Heart left ventricle (tissue), 16 donors: ENCODE measurements around the gene PLCG2. TPM values are rescaled to one million over a fixed set of nuclear protein-coding genes. Genes with fewer than 3 reads are reported as not detected.

Experiments
- ATAC-seq, 4 donors: fragments of 200-7000 bp; cut with Tn5 transposase; one replicate each; pipeline ENCODE4 v1.9.1; 2020 to 2022; ENCODE audit warnings: moderate library complexity in 4 of 4, mild to moderate bottlenecking in 3 of 4, moderate number of reproducible peaks in 1 of 4
- DNase-seq, 5 donors: peaks; one replicate each; pipeline ENCODE4 v3.0.0-alpha.2; 2020
- H3K27ac ChIP-seq, 12 donors: fragments of 200-600 bp; sonication (generic) in 4 of 12; one replicate each; pipeline versions ENCODE4 v1.5.0 to v1.8.0; 2016 to 2022; ENCODE audit warnings: mild to moderate bottlenecking in 2 of 12
- H3K27me3 ChIP-seq, 9 donors: fragments of 200-600 bp; sonication (generic) in 2 of 9; one replicate each; pipeline versions ENCODE4 v1.5.1 to v1.8.0; 2016 to 2022; ENCODE audit warnings: mild to moderate bottlenecking in 3 of 9
- H3K36me3 ChIP-seq, 9 donors: fragments of 200-600 bp; sonication (generic) in 2 of 9; one replicate each; pipeline versions ENCODE4 v1.5.0 to v1.8.0; 2018 to 2022; ENCODE audit warnings: mild to moderate bottlenecking in 2 of 9
- H3K4me1 ChIP-seq, 12 donors: fragments of 200-600 bp; sonication (generic) in 4 of 12; one replicate each; pipeline versions ENCODE4 v1.5.0 to v1.8.0; 2016 to 2022; ENCODE audit warnings: mild to moderate bottlenecking in 3 of 12
- H3K4me3 ChIP-seq, 12 donors: fragments of 200-600 bp; sonication (generic) in 4 of 12; one replicate each; pipeline versions ENCODE4 v1.5.0 to v1.8.0; 2017 to 2022; ENCODE audit warnings: mild to moderate bottlenecking in 9 of 12, moderate library complexity in 4 of 12
- H3K9me3 ChIP-seq, 12 donors: fragments of 200-600 bp; sonication (generic) in 4 of 12; one replicate each; pipeline versions ENCODE4 v1.5.0 to v1.8.0; 2016 to 2022; ENCODE audit warnings: mild to moderate bottlenecking in 1 of 12
- CTCF ChIP-seq, 12 donors: fragments of 200-600 bp; sonication (generic) in 4 of 12; IDR thresholded peaks; one replicate each; pipeline versions ENCODE4 v1.5.0 to v1.8.0; 2018 to 2022; ENCODE audit warnings: antibody characterized with exemption in 12 of 12, mild to moderate bottlenecking in 5 of 12
- POLR2A ChIP-seq, 2 donors: fragments of 450-650 bp; IDR thresholded peaks; one replicate each; pipeline ENCODE4 v1.6.1; 2017; ENCODE audit warnings: antibody characterized with exemption in 2 of 2, mild to moderate bottlenecking in 2 of 2, moderate library complexity in 2 of 2
- WGBS, 4 donors: extraction: QIAGEN DNeasy Blood & Tissue Kit in 2 of 4; methylation state at CpG; one replicate each; pipeline versions ENCODE4 v1.1.5 to v1.1.7; 2013 to 2018; 5-methylcytosine and 5-hydroxymethylcytosine counted together
- intact Hi-C, 10 donors: fragments of 100-400 bp; cut with DNase I; formaldehyde crosslinking; loops; one replicate each; pipeline versions ENCODE4 v1.11.1 to v1.14.2; 2022
- polyA plus RNA-seq, 2 donors: library from polyadenylated mRNA; stranded (reverse); fragments of 200-250 nt; gene quantifications; one replicate each; pipeline ENCODE4 v1.2.3, GENCODE V29; 2013
- total RNA-seq, 9 donors: library from RNA; depleted of rRNA in 2 of 9; stranded (reverse); fragments of >200 nt in 2 of 9; fragmentation: NEBNext Ultra II Directional in 3 of 9; extraction: Animal tissue kit (Norgen Biotek cat#: 25700) in 3 of 9; gene quantifications; one replicate each; pipeline versions ENCODE4 v1.1.0 to v1.2.4, GENCODE V29; 2016 to 2023
- donor health status: ischemic (EF 13 %, LVEDD 7.1; RV severe dilation, severe dysfunction).
- donor health status: healthy with polysubstance abuse.
- donor health status: DM: no; HTN: yes; CAD: no.
- donor health status: DM: no; HTN: no; CAD: no.
- donor health status: ischemic (EF 25% LVEDD 6.9; RV normal size, moderate dysfunction).
- donor health status: ischemic (EF 25% LVEDD 5.7; RV mildly dilated, moderate dysfunction).
- donor health status: healthy.
- donor health status: DM: yes; HTN: yes; CAD: no.
- donor health status: ischemic (EF 35%, LVEDD 5.7; RV mildly dilated, moderate dysfunction).
- donor health status: nonischemic (EF 11% LVEDD 7.7; RV severe dilation, severe dysfunction).
- donor health status: DM: yes; HTN: yes; CAD: no.
- donor health status: PGD.
- donor health status: ischemic (EF 29% LVEDD 5.4; RV normal size, mild dysfunction).
- donor health status: nonischemic (EF 23%, LVEDD 6.1; RV moderate dilation, normal function).

The PLCG2 gene
- total and polyA plus RNA-seq, 11 donors: 2.0 to 35.4 (median 4.7) TPM

- H3K9me3 ChIP-seq: peaks cover 0 to 4% (median 0%) of the 10 kb centered on the region in 12 donors
- intact Hi-C loops: no loop called here
- H3K4me1 ChIP-seq: peaks cover 0 to 14% (median 0%) of the 10 kb centered on the region in 12 donors
- H3K4me3 ChIP-seq: no peak overlapping the region
- TF ChIP-seq CTCF (IDR thresholded peaks at IDR 0.05) (no peak), POLR2A (IDR thresholded peaks at IDR 0.05) (no peak)
- WGBS, 4 donors: 90 to 97% (median 94%) methylated on average over 3 of the region's 3 CpGs
- ATAC-seq (no peak), DNase-seq (no peak)
- peaks cover 0 to 50% (median 0%) of the 10 kb centered on the region in 9 donors for H3K36me3 ChIP-seq
- H3K27me3 ChIP-seq: no peaks in the 10 kb centered on the region
- no peak overlapping the region for H3K27ac ChIP-seq
These were observed 120.9 kb downstream of the PLCG2 start for GRCh38 chr16:81900014-81900413.

- TF ChIP-seq POLR2A (IDR thresholded peaks at IDR 0.05) (no peak), CTCF (IDR thresholded peaks at IDR 0.05) (no peak)
- WGBS, 4 donors: 91 to 94% (median 93%) methylated on average over 7 to 17 of the region's 17 CpGs
- Histone ChIP-seq H3K27me3 (no peaks in the 10 kb centered on the region), H3K4me3 (no peak overlapping the region), H3K27ac (no peak overlapping the region), H3K9me3 (peaks cover 0 to 4% (median 0%) of the 10 kb centered on the region in 12 donors), H3K4me1 (peaks cover 0 to 14% (median 0%) of the 10 kb centered on the region in 12 donors), H3K36me3 (peaks cover 0 to 53% (median 0%) of the 10 kb centered on the region in 9 donors)
- no peak for DNase-seq
- no peak for ATAC-seq
- intact Hi-C loops: no loop called here
These were observed 121.4 kb downstream of the PLCG2 start for GRCh38 chr16:81900456-81900855.

- peaks cover 0 to 4% (median 0%) of the 10 kb centered on the region in 12 donors for H3K9me3 ChIP-seq
- H3K4me1 ChIP-seq: peaks cover 0 to 14% (median 0%) of the 10 kb centered on the region in 12 donors
- 60 to 67% (median 64%) methylated on average over 6 of the region's 6 CpGs for WGBS, 4 donors
- no peak overlapping the region for H3K4me3 ChIP-seq
- no peak for DNase-seq
- H3K36me3 ChIP-seq: peaks cover 0 to 62% (median 0%) of the 10 kb centered on the region in 9 donors
- intact Hi-C loops: no loop called here
- no peak for TF ChIP-seq POLR2A (IDR thresholded peaks at IDR 0.05)
- TF ChIP-seq CTCF (IDR thresholded peaks at IDR 0.05): no peak
- H3K27me3 ChIP-seq: no peaks in the 10 kb centered on the region
- peak in 1 of 4 donors; percentile 61 for ATAC-seq
- H3K27ac ChIP-seq: peak overlapping the region in 1 of 12 donors; percentile 13
These were observed 122.4 kb downstream of the PLCG2 start for GRCh38 chr16:81901484-81901883.

GRCh38 chr16:81902025-81902424, 122.9 kb downstream of the PLCG2 start:
- peak overlapping the region in 2 of 12 donors; percentile 7 to 13 for H3K27ac ChIP-seq
- no peak for DNase-seq
- intact Hi-C loops: no loop called here
- peaks cover 0 to 63% (median 0%) of the 10 kb centered on the region in 9 donors for H3K36me3 ChIP-seq
- H3K27me3 ChIP-seq: no peaks in the 10 kb centered on the region
- WGBS, 4 donors: 58 to 67% (median 62%) methylated on average over 9 of the region's 9 CpGs
- H3K4me3 ChIP-seq: no peak overlapping the region
- no peak for TF ChIP-seq POLR2A (IDR thresholded peaks at IDR 0.05)
- no peak for TF ChIP-seq CTCF (IDR thresholded peaks at IDR 0.05)
- ATAC-seq: no peak
- peaks cover 0 to 14% (median 0%) of the 10 kb centered on the region in 12 donors for H3K4me1 ChIP-seq
- peaks cover 0 to 4% (median 0%) of the 10 kb centered on the region in 12 donors for H3K9me3 ChIP-seq
